Measurements from ENCODE around the gene SPRY1.
A peak's percentile ranks its signal among the peaks of the same experiment; 100 is the strongest.

The SPRY1 gene

GRCh38 chr4:123415977-123416376 is 19.4 kb downstream of the SPRY1 start:
- TF ChIP-seq CTCF (IDR thresholded peaks at IDR 0.05; ENCODE audit: insufficient read depth, low read length) (no peak), REST (IDR thresholded peaks at IDR 0.05; ENCODE audit: insufficient replicate concordance, low read depth) (no peak), POLR2AphosphoS5 (IDR thresholded peaks at IDR 0.05; ENCODE audit: low read depth) (peak; percentile 80), GABPA (IDR thresholded peaks at IDR 0.05; ENCODE audit: low read depth) (no peak), SPI1 (IDR thresholded peaks at IDR 0.05; ENCODE audit: borderline replicate concordance, low read depth) (peak; percentile 86)
- H3K4me3 ChIP-seq (replicated peaks; ENCODE audit: insufficient read depth, low read length) = no peak overlapping the region
- no peaks in the 10 kb centered on the region for H3K27me3 ChIP-seq (ENCODE audit: insufficient read depth, poor library complexity, severe bottlenecking)
- peak overlapping the region; percentile 85 for H3K27ac ChIP-seq (replicated peaks)
- DNase-seq (ENCODE audit: low read depth in 1 of 2, low spot score in 1 of 2) = peak; percentile 70 to 90

GRCh38 chr4:123417813-123418212 is 21.2 kb downstream of the SPRY1 start:
- no peak for TF ChIP-seq GABPA (IDR thresholded peaks at IDR 0.05; ENCODE audit: low read depth)
- TF ChIP-seq CTCF (IDR thresholded peaks at IDR 0.05; ENCODE audit: insufficient read depth, low read length) = no peak
- no peak for TF ChIP-seq POLR2AphosphoS5 (IDR thresholded peaks at IDR 0.05; ENCODE audit: low read depth)
- no peak for TF ChIP-seq SPI1 (IDR thresholded peaks at IDR 0.05; ENCODE audit: borderline replicate concordance, low read depth)
- TF ChIP-seq REST (IDR thresholded peaks at IDR 0.05; ENCODE audit: insufficient replicate concordance, low read depth) = no peak
- H3K4me3 ChIP-seq (replicated peaks; ENCODE audit: insufficient read depth, low read length) = no peak overlapping the region
- H3K27me3 ChIP-seq (ENCODE audit: insufficient read depth, poor library complexity, severe bottlenecking) = no peaks in the 10 kb centered on the region
- peak overlapping the region; percentile 85 for H3K27ac ChIP-seq (replicated peaks)
- DNase-seq (ENCODE audit: low read depth in 1 of 2, low spot score in 1 of 2) = no peak

DNA sequence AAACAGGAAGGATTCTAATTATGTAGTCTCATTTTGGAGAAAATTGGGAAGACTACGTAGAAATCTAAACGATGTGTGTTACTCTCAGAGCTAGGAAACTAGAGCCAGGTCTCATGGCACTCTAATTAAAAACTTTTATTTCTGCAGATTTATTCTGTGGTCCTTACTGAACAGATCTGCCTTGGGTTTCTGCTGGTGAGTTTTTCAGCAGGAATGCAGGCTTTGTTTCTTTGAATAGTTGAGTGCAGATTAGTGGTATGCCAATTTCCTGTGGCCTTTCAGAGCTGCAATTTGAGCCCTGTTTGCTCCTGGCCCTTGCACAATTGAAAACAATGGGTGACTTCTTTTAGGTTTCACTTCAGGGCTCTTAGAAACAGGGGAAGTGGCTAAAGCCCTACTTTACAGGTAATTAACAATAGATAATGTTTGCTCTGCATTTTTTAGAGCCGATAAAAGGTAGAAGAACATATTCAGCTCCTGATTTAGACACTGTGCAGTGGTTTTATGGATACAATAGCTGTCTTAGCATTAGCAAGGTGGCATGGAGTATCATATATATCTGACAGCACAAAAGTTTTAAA is 21.8 kb downstream of the SPRY1 start:
- DNase-seq (ENCODE audit: low read depth in 1 of 2, low spot score in 1 of 2) = peak in 1 of 2 experiments; percentile 83
- Histone ChIP-seq H3K27ac (replicated peaks) (peak overlapping the region; percentile 85), H3K27me3 (ENCODE audit: insufficient read depth, poor library complexity, severe bottlenecking) (no peaks in the 10 kb centered on the region), H3K4me3 (replicated peaks; ENCODE audit: insufficient read depth, low read length) (no peak overlapping the region)
- TF ChIP-seq SPI1 (IDR thresholded peaks at IDR 0.05; ENCODE audit: borderline replicate concordance, low read depth) (peak; percentile 88), POLR2AphosphoS5 (IDR thresholded peaks at IDR 0.05; ENCODE audit: low read depth) (no peak), GABPA (IDR thresholded peaks at IDR 0.05; ENCODE audit: low read depth) (no peak)

DNA sequence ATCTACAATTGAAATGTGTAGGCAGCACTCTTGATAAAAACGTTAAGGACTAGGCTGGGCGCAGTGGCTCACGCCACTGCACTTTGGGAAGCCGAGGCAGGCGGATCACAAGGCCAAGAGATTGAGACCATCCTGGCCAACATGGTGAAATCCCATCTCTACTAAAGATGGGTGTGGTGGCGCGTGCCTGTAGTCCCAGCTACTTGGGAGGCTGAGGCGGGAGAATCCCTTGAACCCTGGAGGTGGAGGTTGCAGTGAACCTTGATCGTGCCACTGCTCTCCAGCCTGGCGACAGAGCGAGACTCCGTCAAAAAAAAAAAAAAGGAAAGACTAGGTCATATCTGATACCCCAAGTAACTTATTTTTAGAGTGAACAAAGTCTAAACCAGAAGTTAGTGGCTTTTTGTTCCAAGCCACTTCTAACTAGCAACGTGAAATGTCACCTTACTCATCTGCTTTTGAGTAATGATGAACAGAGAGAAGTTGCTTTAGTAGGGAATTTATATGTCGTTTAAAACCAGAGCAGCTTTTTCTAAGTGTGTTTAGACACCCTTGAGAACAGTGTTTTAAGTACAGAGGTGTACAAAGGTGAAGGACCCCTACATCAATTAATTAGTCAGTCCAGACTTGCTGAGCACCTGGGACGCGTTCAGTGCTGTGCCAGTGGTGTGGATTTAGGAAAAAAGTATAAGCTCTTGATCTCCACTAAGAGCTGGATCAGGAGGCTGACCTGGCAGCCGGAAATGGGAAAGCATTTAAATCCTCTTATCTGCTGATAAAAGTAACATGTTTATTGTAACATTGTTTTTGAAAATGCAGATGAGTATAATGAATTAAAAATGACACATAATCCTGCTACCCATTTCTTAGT is 23.5 kb downstream of the SPRY1 start:
- TF ChIP-seq SPI1 (IDR thresholded peaks at IDR 0.05; ENCODE audit: borderline replicate concordance, low read depth) (no peak), GABPA (IDR thresholded peaks at IDR 0.05; ENCODE audit: low read depth) (no peak), CTCF (IDR thresholded peaks at IDR 0.05; ENCODE audit: insufficient read depth, low read length) (no peak)
- peak overlapping the region; percentile 85; the same call in 1 of the 2 replicates for H3K27ac ChIP-seq (replicated peaks)
- H3K27me3 ChIP-seq (ENCODE audit: insufficient read depth, poor library complexity, severe bottlenecking) = no peaks in the 10 kb centered on the region
- no peak for DNase-seq (ENCODE audit: low read depth in 1 of 2, low spot score in 1 of 2)
- no peak overlapping the region for H3K4me3 ChIP-seq (replicated peaks; ENCODE audit: insufficient read depth, low read length)
